HEK293T (cell line): ENCODE results near the gene EDIL3.

Experiments used
- CTCF ChIA-PET: fragments of 350-600 bp; formaldehyde crosslinking; extraction: SDS; loops from one replicate; lab custom pipeline; 2021; ENCODE audit warnings: antibody characterized with exemption, inconsistent platforms; lab: Yijun Ruan, JAX
- POLR2A ChIA-PET: fragments of 350-600 bp; formaldehyde crosslinking; extraction: SDS; loops from one replicate; lab custom pipeline; 2020; ENCODE audit warnings: antibody characterized with exemption, inconsistent platforms; lab: Yijun Ruan, JAX
- DNase-seq: peaks from one replicate; pipeline ENCODE4 v3.0.0; 2012; ENCODE audit warnings: mixed read lengths; ENCODE audit errors: extremely low spot score
- ARNT ChIP-seq: fragments of 450-650 bp; IDR thresholded peaks from 2 replicates; pipeline ENCODE4 v1.6.1; 2017; ENCODE audit warnings: mild to moderate bottlenecking
- BHLHE40 ChIP-seq: fragments of 450-650 bp; IDR thresholded peaks from 2 replicates; pipeline ENCODE4 v1.6.1; 2016; ENCODE audit warnings: mild to moderate bottlenecking, moderate library complexity, borderline replicate concordance
- CTBP1 ChIP-seq: fragments of 450-650 bp; IDR thresholded peaks from 2 replicates; pipeline ENCODE4 v1.6.1; 2016; ENCODE audit warnings: borderline replicate concordance
- ELF4 ChIP-seq: fragments of 450-650 bp; IDR thresholded peaks from 2 replicates; pipeline ENCODE4 v1.6.1; 2017; ENCODE audit warnings: antibody characterized with exemption
- FOXA1 ChIP-seq: fragments of 450-650 bp; IDR thresholded peaks from 2 replicates; pipeline ENCODE4 v1.6.1; 2016; ENCODE audit warnings: mild to moderate bottlenecking
- FOXK2 ChIP-seq: fragments of 450-650 bp; IDR thresholded peaks from 2 replicates; pipeline ENCODE4 v1.6.1; 2016; ENCODE audit warnings: mild to moderate bottlenecking
- FOXM1 ChIP-seq: fragments of 450-650 bp; IDR thresholded peaks from 2 replicates; pipeline ENCODE4 v1.6.1; 2017; ENCODE audit warnings: mild to moderate bottlenecking, borderline replicate concordance
- HDGF ChIP-seq: fragments of 450-650 bp; IDR thresholded peaks from 2 replicates; pipeline ENCODE4 v1.6.1; 2017; ENCODE audit warnings: antibody characterized with exemption, borderline replicate concordance
- L3MBTL2 ChIP-seq: fragments of 450-650 bp; conservative IDR thresholded peaks from 2 replicates; pipeline ENCODE4 v1.6.1; 2016; ENCODE audit warnings: mild to moderate bottlenecking
- LEF1 ChIP-seq: fragments of 450-650 bp; IDR thresholded peaks from 2 replicates; pipeline ENCODE4 v1.6.1; 2017; ENCODE audit warnings: mild to moderate bottlenecking, borderline replicate concordance
- NFRKB ChIP-seq: fragments of 450-650 bp; IDR thresholded peaks from 2 replicates; pipeline ENCODE4 v1.6.1; 2016; ENCODE audit warnings: mild to moderate bottlenecking, moderate library complexity
- PKNOX1 ChIP-seq: fragments of 450-650 bp; IDR thresholded peaks from 2 replicates; pipeline ENCODE4 v1.6.1; 2016
- SP1 ChIP-seq: fragments of 450-650 bp; IDR thresholded peaks from 2 replicates; pipeline ENCODE4 v1.6.1; 2017
- SUZ12 ChIP-seq: fragments of 450-650 bp; IDR thresholded peaks from 2 replicates; pipeline ENCODE4 v1.6.1; 2016; ENCODE audit warnings: mild to moderate bottlenecking
- TARDBP ChIP-seq: fragments of 450-650 bp; IDR thresholded peaks from 2 replicates; pipeline ENCODE4 v1.6.1; 2016
- ZNF384 ChIP-seq: fragments of 450-650 bp; IDR thresholded peaks from 2 replicates; pipeline ENCODE4 v1.6.1; 2016

EDIL3 gene

GRCh38 chr5:84272771-84273516 lies 111.7 kb downstream of the EDIL3 start:
- ChIA-PET CTCF (no interaction called here), POLR2A (no interaction called here)
- no peak for DNase-seq
- no peak for TF ChIP-seq FOXK2
- TF ChIP-seq BHLHE40 = no peak
- no peak for TF ChIP-seq FOXA1
- TF ChIP-seq TARDBP = no peak
- TF ChIP-seq SUZ12 = no peak
- TF ChIP-seq NFRKB = no peak

GRCh38 chr5:84265739-84266550 lies 118.7 kb downstream of the EDIL3 start:
- TF ChIP-seq TARDBP (no peak), CTBP1 (no peak), FOXM1 (no peak), SP1 (no peak), ARNT (no peak), L3MBTL2 (no peak), NFRKB (no peak), PKNOX1 (no peak), FOXK2 (no peak), ZNF384 (no peak), BHLHE40 (no peak), SUZ12 (no peak), LEF1 (no peak), FOXA1 (no peak), HDGF (no peak), ELF4 (no peak)
- CTCF ChIA-PET = no interaction called here
- POLR2A ChIA-PET = interaction anchor here (0.6 kb wide), 1 partner anchor 11 kb away, joined by 3 read pairs; no protein-coding TSS in a partner anchor
- no peak for DNase-seq

- POLR2A ChIA-PET = no interaction called here
- DNase-seq = no peak
- CTCF ChIA-PET = no interaction called here
- TF ChIP-seq FOXK2 = no peak
- no peak for TF ChIP-seq L3MBTL2
- TF ChIP-seq CTBP1 = no peak
- TF ChIP-seq PKNOX1 = no peak
- no peak for TF ChIP-seq HDGF
- TF ChIP-seq TARDBP = no peak
- no peak for TF ChIP-seq ARNT
- no peak for TF ChIP-seq ELF4
- no peak for TF ChIP-seq SP1
- TF ChIP-seq BHLHE40 = no peak
Measured at GRCh38 chr5:84265130-84265529, 119.5 kb downstream of the EDIL3 start.

GRCh38 chr5:84260939-84261338 lies 123.7 kb downstream of the EDIL3 start:
- ChIA-PET POLR2A (no interaction called here), CTCF (no interaction called here)
- no peak for DNase-seq
- TF ChIP-seq ZNF384 = no peak
- TF ChIP-seq CTBP1 = no peak
- no peak for TF ChIP-seq PKNOX1
- no peak for TF ChIP-seq FOXK2
- no peak for TF ChIP-seq SP1
- TF ChIP-seq FOXM1 = no peak
- no peak for TF ChIP-seq ELF4
- TF ChIP-seq LEF1 = no peak
- TF ChIP-seq BHLHE40 = no peak
- TF ChIP-seq ARNT = no peak
- TF ChIP-seq NFRKB = no peak
- no peak for TF ChIP-seq HDGF

GRCh38 chr5:84260140-84260539 lies 124.5 kb downstream of the EDIL3 start:
- DNase-seq = no peak
- ChIA-PET CTCF (no interaction called here), POLR2A (no interaction called here)
- no peak for TF ChIP-seq BHLHE40
- no peak for TF ChIP-seq HDGF
- TF ChIP-seq ARNT = no peak
- no peak for TF ChIP-seq TARDBP
- no peak for TF ChIP-seq FOXA1
- no peak for TF ChIP-seq ZNF384
- no peak for TF ChIP-seq ELF4
- no peak for TF ChIP-seq NFRKB
- no peak for TF ChIP-seq L3MBTL2
- TF ChIP-seq SP1 = no peak
- TF ChIP-seq FOXM1 = no peak
- no peak for TF ChIP-seq PKNOX1
- TF ChIP-seq CTBP1 = no peak
- no peak for TF ChIP-seq FOXK2
- TF ChIP-seq LEF1 = no peak
- no peak for TF ChIP-seq SUZ12
